ENCODE data around the gene KLHL29.
A peak's percentile ranks its signal among the peaks of the same experiment; 100 is the strongest.

KLHL29 gene

DNA sequence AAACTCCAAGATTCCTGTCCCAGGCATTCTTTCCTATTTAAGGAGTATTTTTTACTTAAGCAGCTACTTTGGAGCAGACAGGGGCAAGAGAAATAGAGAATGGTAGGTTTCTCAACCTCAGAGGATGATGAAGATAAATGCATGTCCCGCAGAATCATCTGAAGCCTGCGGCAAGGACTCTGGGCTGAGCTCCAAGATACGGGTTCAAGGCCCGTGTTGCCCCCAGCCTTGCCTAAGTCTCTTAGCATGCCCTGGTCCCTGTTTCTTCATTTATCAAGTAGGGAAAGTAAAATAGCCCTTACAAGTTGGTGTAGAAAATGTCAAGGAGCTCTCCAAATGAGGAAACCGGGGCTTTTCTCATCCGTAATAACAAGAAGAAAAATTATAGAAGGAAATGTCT lies 214.0 kb downstream of the KLHL29 start:
- DNase-seq: no peak

DNA sequence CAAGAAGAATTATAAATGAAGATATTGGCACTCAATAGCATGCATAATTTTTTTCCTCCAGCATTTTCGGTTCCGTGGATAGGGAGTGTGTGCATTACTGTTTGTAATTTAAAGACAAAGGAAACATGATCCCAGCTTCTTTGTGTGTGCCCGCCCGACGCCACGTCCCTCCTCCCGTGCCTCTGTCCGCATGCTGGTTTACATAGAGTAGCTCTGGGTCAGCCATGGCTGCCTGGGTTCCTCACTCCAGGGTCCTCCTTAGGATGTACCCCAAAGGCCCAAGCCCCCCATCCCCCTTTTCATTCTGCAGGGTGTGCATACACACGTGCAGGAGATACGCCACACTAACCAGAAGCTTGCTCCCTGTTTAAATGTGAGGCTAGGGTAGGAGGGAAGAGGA lies 214.7 kb downstream of the KLHL29 start:
- DNase-seq: no peak

GRCh38 chr2:23600346-23600745 lies 215.4 kb downstream of the KLHL29 start:
- no peak for DNase-seq

DNA sequence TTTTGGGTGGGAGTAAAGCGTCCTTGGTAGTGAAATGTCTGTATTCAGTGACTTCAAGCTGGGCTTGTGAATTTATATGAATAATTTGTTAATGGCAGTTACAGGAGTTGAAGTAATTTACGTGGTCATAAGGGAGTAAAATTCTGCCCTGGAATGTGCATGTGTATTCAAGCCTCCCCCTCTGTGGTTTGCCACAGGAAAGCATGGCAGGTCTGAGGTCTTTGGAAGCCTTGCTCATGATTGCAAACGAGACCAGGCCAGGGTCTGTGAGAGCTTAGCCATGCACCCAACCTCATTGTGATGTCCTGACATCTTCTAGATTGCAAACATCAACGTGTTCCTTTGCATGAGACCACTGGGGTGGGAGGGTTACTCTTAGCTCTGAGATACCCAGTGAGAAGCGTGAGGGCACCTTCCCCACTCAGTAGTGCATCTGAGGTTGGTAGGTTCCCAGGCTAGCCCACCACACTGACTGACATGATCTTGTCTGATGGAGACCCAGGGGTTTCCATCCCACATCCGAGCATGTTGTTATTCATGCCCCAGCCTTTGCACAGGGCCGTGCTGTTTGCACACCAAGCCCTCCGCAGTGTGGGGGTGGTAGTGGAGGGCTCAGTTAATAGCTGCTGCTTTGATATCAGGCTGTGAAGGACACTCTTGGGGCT lies 216.5 kb downstream of the KLHL29 start:
- peak; percentile 43 for DNase-seq

DNA sequence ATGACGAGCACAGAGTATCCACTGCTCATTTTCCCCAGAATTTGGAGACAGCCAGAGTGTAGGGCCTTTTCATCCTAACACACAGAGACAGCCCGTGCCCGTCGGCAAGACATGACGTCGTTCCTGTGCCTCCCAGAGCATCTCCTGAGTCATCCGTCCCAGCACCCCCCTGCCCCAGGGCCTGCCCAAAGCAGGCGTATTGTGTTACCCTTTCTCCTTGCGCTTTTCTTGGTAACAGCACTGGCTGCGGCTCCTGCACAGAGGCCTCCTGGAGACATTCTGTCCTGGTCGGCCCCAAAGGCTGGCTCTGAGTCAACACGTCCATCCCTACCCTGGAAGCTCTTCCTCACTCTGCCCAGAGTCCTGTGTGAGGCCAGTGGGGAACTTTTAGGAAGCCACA lies 217.1 kb downstream of the KLHL29 start:
- peak; percentile 97 for DNase-seq

- no peak for DNase-seq
Measured at GRCh38 chr2:23603156-23603555, 218.2 kb downstream of the KLHL29 start.

DNA sequence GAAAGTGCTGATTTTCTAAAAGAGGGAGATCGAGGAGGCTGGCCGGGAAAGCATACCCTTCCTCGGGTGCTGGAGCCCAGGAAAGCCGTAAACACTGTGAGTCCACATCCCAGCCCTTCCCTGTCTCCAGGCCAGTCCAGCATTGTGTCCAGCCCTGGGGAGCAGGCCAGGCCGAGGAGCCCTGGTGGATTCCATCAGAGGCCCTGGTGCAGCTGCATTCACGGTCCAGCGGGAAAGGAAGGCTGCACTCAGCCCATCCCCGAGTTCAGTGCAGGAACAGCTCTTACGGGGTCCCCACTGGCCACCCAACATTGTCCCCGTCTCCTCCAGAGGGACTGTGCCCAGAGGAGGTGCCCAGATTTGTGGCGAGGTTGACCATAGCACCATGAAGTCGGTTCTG lies 218.6 kb downstream of the KLHL29 start:
- DNase-seq: no peak

DNA sequence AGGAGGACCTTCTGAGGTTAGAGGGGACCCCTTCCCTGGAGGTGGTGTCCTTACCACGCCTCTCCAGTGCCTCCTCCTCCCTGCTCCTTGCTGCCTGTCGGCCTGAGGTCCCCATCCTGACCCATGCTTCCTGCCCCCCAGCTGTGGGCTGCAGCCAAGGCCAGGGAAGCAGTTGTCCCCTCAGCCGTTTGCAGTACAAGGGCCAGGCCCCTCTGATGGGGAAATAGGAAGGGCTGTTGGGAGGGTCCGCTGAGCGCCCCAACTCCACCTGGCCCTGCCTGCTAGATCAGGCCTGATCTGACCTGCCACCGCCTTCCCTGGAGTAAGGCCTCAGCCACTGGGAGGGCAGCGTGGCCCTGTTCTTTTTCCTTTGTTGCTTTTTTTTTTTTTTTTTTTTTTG lies 219.8 kb downstream of the KLHL29 start:
- DNase-seq: no peak

DNA sequence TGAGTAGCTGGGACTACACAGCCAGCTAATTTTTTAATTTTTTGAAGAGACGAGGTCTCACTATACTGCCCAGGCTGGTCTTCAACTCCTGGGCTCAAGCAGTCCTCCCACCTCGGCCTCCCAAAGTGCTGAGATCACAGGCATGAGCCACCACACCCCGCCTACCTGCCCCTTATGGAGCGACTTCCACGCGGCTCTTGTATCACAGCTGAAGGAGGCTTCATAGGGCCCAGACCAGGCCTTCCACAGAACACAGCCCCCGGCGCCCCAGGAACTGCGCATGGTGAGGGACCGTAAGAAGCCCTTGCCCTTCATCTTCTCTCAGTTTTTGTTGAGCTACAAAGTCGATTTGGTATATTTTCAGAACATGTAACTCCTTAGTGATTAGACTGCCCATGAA lies 220.3 kb downstream of the KLHL29 start:
- no peak for DNase-seq

- no peak for DNase-seq
Measured at GRCh38 chr2:23606196-23606595, 221.2 kb downstream of the KLHL29 start.

- peak; percentile 89 for DNase-seq
Measured at GRCh38 chr2:23606968-23607367, 222.0 kb downstream of the KLHL29 start.

GRCh38 chr2:23607925-23608324 lies 222.9 kb downstream of the KLHL29 start:
- no peak for DNase-seq

DNA sequence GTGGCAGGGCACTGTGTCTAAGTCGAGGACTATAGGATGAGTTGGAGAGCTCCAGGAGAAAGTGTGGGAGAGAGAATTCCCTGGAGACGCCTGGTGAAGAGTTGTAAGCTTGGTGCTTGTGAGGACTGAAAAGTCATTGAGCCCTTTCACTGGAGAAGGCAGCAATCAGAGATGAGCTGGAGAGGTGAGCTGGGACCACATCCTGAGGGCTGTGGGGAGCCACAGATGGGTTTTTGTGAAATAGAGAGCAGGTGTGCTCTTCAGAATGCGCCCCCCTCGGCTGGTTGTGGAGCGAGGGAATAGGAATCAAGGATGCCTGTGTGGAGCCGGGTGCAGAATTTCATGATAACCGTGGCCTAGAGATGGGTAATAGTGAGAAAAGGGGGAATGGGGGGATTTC lies 224.3 kb downstream of the KLHL29 start:
- no peak for DNase-seq

DNA sequence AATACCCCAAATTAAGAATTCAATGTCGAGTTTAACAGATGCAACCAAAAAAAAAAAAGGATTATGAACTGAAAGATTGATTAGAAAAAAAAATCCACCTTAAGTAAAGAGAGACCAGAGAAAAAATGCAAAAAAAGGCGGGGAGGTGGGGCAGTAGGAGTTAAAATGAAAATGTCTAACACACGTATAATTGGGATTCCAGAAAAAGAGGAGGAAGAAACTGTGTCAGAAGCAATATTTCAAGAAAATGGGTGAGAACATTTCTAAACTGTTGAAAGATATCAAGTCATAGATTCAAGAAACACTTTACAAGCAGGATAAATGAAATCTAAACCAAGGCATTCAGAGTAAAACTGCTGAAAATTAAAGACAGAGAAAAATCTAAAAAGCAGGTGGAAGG lies 226.9 kb downstream of the KLHL29 start:
- DNase-seq: no peak

DNA sequence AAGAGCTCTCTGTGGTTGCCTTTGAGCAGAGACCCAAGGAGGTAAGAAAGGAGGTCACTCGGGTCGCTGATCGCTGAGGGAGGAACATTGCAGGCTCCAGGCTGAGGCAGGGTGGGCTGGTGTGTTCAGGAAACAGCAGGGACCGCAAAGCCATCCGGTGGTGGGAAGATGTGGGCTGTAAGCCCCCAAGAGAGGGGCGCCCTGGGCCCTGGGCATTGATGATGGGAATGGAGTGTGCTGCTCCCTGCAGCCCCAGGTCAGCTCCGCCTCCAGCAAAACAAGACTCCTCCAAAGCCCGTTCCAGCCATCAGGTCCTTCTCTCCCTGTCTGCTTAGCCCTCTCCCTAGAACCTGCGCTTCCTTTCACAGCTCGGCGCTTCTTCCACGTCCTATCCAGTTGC lies 229.7 kb downstream of the KLHL29 start:
- DNase-seq: no peak

GRCh38 chr2:23615216-23616020 lies 230.4 kb downstream of the KLHL29 start:
- DNase-seq: no peak

GRCh38 chr2:23616630-23617029 lies 231.7 kb downstream of the KLHL29 start:
- DNase-seq: no peak

GRCh38 chr2:23617167-23617810 lies 232.3 kb downstream of the KLHL29 start:
- DNase-seq: peak; percentile 31

DNA sequence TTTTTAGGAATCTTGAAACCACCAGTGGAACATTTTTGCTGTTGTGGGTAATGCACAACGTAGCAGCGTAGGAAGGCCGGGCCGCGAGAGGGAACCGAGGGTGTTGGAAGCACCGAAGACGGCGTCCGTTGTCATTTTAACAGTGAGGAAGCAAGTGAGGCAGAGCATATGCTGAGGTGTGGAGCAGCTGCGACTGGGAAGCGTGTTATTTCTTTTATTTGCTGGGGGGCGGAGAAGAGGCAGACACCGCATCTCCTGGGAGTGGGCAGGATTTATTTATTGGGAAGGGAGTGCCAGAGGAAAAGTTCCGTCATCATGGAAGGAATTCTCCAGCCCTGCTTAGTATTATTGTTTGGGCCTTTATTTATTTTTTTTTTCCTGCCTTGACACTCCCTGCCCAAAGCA lies 232.8 kb downstream of the KLHL29 start:
- DNase-seq: no peak

- no peak for DNase-seq
Measured at GRCh38 chr2:23618265-23618664, 233.3 kb downstream of the KLHL29 start.

DNA sequence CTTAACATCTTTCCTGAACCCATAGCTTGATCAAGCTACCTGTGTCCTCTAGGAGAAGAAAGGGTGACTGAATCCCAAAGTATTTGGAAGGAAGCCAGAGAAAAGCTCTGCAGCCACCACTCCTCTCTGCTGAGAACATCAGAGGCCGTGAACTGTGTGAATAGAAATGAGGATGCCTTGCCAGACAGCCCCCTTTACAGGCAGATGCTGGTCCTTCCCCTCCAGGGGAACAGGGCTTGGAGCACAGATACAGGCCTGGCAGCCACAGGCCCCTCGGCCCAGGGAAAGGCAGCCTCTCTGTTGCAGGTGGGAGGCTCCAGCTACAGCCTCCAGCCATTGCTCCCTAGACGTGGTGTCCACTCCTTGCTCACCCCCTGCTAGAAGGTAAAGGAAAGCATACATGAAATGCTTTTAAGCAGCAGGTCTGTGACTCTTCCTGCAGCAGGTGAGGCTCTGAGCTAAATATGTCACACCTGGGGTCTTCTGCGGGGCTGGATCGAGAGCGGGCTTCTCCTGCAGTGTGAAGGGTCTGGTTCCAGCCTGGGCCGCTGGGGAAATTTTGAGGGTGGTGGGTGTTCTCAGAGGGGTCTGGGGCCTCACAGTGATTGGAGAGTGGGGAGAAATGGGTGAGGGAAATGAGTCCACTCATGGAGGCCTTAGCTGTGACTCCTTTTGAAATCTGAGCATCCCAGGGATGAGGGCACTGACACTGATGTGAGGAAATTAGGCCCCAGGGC lies 234.0 kb downstream of the KLHL29 start:
- no peak for DNase-seq

- no peak for DNase-seq
Measured at GRCh38 chr2:23619941-23620340, 235.0 kb downstream of the KLHL29 start.

GRCh38 chr2:23620841-23621341 lies 235.9 kb downstream of the KLHL29 start:
- no peak for DNase-seq

Data from EL (cell line).